GM12872 (cell line): Measurements from ENCODE around the gene USP50.

ENCODE experiments used
- TF ChIP-seq, protein P1 (sequence below): IDR thresholded peaks from 3 replicates; pipeline ENCODE4 v1.5.1; 2011; ENCODE audit warnings: low read depth, mild to moderate bottlenecking, low read length, moderate library complexity; ENCODE audit not compliant: insufficient read depth

The USP50 gene

GRCh38 chr15:50476143-50476542 lies 70.3 kb downstream of the USP50 start:
- TF ChIP-seq, protein P1, sequence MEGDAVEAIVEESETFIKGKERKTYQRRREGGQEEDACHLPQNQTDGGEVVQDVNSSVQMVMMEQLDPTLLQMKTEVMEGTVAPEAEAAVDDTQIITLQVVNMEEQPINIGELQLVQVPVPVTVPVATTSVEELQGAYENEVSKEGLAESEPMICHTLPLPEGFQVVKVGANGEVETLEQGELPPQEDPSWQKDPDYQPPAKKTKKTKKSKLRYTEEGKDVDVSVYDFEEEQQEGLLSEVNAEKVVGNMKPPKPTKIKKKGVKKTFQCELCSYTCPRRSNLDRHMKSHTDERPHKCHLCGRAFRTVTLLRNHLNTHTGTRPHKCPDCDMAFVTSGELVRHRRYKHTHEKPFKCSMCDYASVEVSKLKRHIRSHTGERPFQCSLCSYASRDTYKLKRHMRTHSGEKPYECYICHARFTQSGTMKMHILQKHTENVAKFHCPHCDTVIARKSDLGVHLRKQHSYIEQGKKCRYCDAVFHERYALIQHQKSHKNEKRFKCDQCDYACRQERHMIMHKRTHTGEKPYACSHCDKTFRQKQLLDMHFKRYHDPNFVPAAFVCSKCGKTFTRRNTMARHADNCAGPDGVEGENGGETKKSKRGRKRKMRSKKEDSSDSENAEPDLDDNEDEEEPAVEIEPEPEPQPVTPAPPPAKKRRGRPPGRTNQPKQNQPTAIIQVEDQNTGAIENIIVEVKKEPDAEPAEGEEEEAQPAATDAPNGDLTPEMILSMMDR, result no peak

DNA sequence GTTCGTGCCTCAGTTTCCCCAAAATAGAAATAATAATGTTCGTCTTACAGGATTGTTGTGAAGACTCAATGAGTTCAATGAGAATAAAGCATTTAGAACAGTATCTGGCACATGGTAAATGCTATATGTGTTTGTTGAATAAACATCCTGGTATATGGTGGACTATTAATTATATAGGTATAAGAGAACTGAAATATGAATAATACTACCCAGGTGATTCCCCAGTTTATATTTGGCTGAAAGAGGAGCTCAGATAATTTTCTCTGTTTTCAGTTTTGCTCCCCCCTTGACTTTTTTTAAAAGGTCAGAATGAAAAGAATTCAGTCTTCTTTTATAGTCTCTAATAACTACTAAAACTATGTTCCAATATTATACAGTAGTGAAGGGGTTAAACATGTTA lies 75.4 kb downstream of the USP50 start:
- TF ChIP-seq, protein P1, result no peak

DNA sequence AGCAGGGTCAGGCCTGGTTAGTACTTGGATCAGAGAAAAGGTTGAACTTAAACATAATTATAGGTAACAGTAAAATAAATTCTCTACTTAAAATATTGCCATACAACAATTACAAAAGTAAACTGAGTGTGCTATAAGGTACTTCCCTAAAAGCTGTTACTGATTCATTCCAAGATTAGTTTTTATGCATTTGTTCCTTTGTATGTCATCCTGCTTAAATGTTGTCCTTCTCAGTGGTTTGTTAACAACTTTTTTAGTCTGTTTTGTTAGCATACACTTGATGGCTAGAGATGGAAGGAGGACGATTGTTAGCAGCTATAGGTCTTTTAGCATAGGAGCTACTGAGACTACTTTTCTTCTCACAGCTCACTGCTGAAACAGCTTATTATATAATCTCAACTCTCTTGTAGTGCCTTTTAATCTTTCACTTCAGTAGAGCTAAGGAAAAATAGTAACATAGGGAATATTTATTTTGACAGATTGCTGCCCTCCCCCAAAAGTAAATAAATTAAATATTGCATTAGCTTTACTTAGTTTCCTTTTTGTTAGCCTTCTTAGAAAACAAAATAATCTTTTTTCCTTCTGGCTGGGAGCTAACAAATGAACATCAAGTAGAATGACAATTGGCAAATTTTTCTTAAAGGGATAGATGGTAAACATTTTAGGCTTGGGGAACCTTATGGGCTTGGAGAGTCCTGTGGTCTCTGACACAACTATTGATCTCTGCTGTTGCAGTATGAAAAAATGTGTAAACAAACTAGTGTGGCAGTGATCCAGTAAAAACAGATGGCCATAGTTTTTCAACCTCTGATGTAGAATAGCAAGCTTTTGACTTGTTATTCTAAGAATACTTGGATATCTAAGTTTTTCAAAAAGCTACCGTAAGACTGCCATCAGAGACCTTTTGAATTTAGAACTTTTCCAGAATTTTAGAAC lies 82.8 kb downstream of the USP50 start:
- TF ChIP-seq, protein P1, result no peak

DNA sequence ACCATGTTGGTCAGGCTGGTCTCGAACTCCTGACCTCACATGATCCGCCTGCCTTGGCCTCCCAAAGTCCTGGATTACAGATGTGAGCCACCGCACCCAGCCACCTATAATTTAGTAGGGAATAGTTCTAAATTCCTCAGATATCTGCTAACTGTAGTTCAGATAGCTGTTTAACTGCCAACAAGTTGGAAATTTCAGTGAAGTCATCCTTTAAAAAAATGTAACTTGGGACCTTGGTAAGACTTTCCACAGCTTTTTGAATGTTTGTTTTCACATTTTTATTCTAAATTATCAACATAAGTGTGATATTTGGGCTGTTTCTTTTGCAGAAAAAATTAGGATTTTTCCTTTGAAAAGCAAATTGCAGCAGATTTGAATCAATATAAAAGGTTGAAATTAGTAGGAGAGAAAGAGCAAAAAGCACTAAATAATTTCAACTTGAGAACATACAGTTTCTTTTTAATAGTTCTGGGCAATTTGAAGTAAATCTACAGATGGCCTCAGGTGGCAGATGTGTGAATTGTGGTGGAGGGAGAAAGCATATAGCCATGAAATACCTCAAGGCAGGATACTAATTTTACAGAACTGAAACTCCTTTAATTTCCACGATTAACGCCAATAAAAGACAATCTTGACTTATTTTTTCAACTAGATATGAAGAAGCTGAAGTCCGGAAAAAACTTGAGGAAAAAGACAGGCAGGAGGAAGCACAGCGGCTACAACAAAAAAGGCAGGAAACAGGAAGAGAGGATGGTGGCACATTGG lies 87.9 kb downstream of the USP50 start:
- TF ChIP-seq, protein P1, result no peak

- TF ChIP-seq, protein P1, result no peak
Measured at GRCh38 chr15:50452927-50453326, 93.5 kb downstream of the USP50 start.
